GM12875 (cell line): Measurements from ENCODE around the gene RNF44.

ENCODE experiments used
- H3K4me3 ChIP-seq: one replicate; pipeline ENCODE4 v1.5.1; 2011; ENCODE audit warnings: low read depth, low read length, control low read depth
- CTCF ChIP-seq: IDR thresholded peaks from 2 replicates; pipeline ENCODE4 v1.5.1; 2011; ENCODE audit warnings: low read depth, mild to moderate bottlenecking, control low read depth, inconsistent platforms, low read length, moderate library complexity, borderline replicate concordance; ENCODE audit not compliant: insufficient read depth

The RNF44 gene

DNA sequence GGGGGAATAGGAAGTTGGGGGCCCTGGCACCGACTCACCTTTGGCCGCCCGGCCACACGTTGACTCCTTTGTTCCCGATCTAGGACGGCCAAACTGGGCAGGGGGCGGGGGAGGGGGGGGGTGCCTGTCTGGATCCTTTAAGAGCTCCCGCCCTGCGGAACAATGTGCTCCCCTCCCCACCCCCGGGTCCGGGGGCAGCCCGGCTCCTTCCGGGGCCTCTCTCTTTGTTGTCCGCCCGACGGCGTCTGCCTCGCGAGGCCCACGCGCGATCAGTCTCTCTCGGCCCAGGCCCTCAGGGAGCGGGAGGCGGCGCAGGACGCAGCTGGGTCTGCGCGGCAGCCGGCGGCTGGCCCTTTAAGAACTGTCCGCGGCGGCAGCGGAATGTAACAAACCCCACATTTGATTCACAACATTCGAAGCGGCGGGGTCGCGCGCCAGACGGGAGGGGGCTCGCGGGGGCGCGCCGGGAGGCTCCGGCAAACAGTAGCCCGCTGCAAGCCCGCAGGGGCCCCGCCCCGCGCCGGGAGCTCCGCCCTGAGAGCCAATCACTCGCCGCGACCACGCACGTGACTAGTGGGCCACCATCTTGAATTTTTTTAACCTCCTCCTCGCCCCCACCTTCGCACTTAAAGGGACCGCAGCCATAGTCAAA is at the start of gene RNF44:
RNF44 (minus strand) TSS at position 501 of the 652 bp plus-strand sequence. CDS start 4,930 bp downstream, outside the sequence.
- no peak for TF ChIP-seq CTCF
- peak within 1 kb of the TSS; percentile 80 for H3K4me3 ChIP-seq

GRCh38 chr5:176583076-176583475 is 45.9 kb upstream of the RNF44 start:
- no peak overlapping the region for H3K4me3 ChIP-seq
- no peak for TF ChIP-seq CTCF

DNA sequence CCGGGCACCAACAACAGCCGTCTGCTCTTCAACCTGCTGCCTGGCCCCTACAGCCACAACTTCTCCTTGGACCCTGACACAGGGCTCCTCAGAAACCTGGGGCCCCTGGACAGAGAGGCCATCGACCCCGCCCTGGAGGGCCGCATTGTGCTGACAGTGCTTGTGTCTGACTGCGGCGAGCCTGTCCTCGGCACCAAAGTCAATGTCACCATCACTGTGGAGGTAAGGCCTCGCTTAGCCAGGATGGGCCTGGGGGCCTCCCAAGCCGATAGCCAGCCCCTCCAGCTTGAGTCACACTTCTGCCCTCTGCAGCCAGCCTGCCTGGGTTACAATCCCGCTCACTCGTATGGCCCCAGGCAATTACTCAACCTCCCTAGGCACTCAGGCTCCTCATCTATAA is 44.2 kb upstream of the RNF44 start:
- TF ChIP-seq CTCF, result no peak
- H3K4me3 ChIP-seq, result no peak overlapping the region

DNA sequence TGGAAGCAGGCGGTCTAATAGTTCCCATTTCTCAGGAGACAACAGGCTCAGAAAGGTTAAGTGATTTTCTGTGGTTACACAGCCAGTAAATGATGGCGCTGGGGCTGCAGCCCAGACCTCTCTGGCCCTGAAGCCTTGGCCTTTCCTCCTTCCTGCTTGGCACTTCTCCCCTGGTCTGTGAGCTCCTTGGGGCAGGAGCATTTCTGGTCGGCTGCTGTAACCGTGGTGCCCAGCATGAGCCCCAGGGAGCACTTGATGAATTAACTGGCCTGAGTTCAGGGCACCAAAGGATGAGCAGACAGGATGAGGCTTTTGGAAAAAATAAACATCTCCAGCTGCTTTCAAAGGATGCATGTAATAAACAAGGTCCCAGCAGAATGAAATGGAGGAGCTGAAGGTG is 42.1 kb upstream of the RNF44 start:
- no peak for TF ChIP-seq CTCF
- H3K4me3 ChIP-seq, result no peak overlapping the region

GRCh38 chr5:176578391-176578808 is 41.2 kb upstream of the RNF44 start:
- peak; percentile 61 for TF ChIP-seq CTCF
- no peak overlapping the region for H3K4me3 ChIP-seq

GRCh38 chr5:176577312-176578176 is 40.3 kb upstream of the RNF44 start:
- no peak overlapping the region for H3K4me3 ChIP-seq
- TF ChIP-seq CTCF, result no peak
